ENCODE results near the gene IGSF3.
"Not testable (repeated sequence)": the region's sequence is repeated elsewhere in the genome, so short reads cannot be mapped to it uniquely, and the experiment has no call there.

Gene IGSF3

GRCh38 chr1:116631996-116632925 is 35.3 kb downstream of the IGSF3 start:
- DNase-seq (ENCODE audit: low read depth in 1 of 2, low spot score in 1 of 2), result not testable (repeated sequence)

GRCh38 chr1:116631554-116631953 is 36.0 kb downstream of the IGSF3 start:
- DNase-seq (ENCODE audit: low read depth in 1 of 2, low spot score in 1 of 2), result not testable (repeated sequence)

- DNase-seq (ENCODE audit: low read depth in 1 of 2, low spot score in 1 of 2), result not testable (repeated sequence)
Measured at GRCh38 chr1:116630057-116630456, 37.5 kb downstream of the IGSF3 start.

- not testable (repeated sequence) for DNase-seq (ENCODE audit: low read depth in 1 of 2, low spot score in 1 of 2)
Measured at GRCh38 chr1:116629441-116629840, 38.1 kb downstream of the IGSF3 start.

- DNase-seq (ENCODE audit: low read depth in 1 of 2, low spot score in 1 of 2), result no peak
Measured at GRCh38 chr1:116628448-116628847, 39.1 kb downstream of the IGSF3 start.

GRCh38 chr1:116627357-116627756 is 40.2 kb downstream of the IGSF3 start:
- DNase-seq (ENCODE audit: low read depth in 1 of 2, low spot score in 1 of 2), result not testable (repeated sequence)

- not testable (repeated sequence) for DNase-seq (ENCODE audit: low read depth in 1 of 2, low spot score in 1 of 2)
Measured at GRCh38 chr1:116626915-116627314, 40.6 kb downstream of the IGSF3 start.

- DNase-seq (ENCODE audit: low read depth in 1 of 2, low spot score in 1 of 2), result not testable (repeated sequence)
Measured at GRCh38 chr1:116625155-116625554, 42.4 kb downstream of the IGSF3 start.

GRCh38 chr1:116624040-116624439 is 43.5 kb downstream of the IGSF3 start:
- DNase-seq (ENCODE audit: low read depth in 1 of 2, low spot score in 1 of 2), result no peak

GRCh38 chr1:116622496-116622895 is 45.0 kb downstream of the IGSF3 start:
- not testable (repeated sequence) for DNase-seq (ENCODE audit: low read depth in 1 of 2, low spot score in 1 of 2)

- not testable (repeated sequence) for DNase-seq (ENCODE audit: low read depth in 1 of 2, low spot score in 1 of 2)
Measured at GRCh38 chr1:116621756-116622155, 45.8 kb downstream of the IGSF3 start.

GRCh38 chr1:116620392-116620791 is 47.1 kb downstream of the IGSF3 start:
- DNase-seq (ENCODE audit: low read depth in 1 of 2, low spot score in 1 of 2), result not testable (repeated sequence)

GRCh38 chr1:116619106-116619505 is 48.4 kb downstream of the IGSF3 start:
- not testable (repeated sequence) for DNase-seq (ENCODE audit: low read depth in 1 of 2, low spot score in 1 of 2)

GRCh38 chr1:116617808-116618207 is 49.7 kb downstream of the IGSF3 start:
- not testable (repeated sequence) for DNase-seq (ENCODE audit: low read depth in 1 of 2, low spot score in 1 of 2)

- not testable (repeated sequence) for DNase-seq (ENCODE audit: low read depth in 1 of 2, low spot score in 1 of 2)
Measured at GRCh38 chr1:116613825-116614224, 53.7 kb downstream of the IGSF3 start.

- not testable (repeated sequence) for DNase-seq (ENCODE audit: low read depth in 1 of 2, low spot score in 1 of 2)
Measured at GRCh38 chr1:116609801-116610371, 57.6 kb downstream of the IGSF3 start.

GRCh38 chr1:116608841-116609240 is 58.7 kb downstream of the IGSF3 start:
- not testable (repeated sequence) for DNase-seq (ENCODE audit: low read depth in 1 of 2, low spot score in 1 of 2)

- DNase-seq (ENCODE audit: low read depth in 1 of 2, low spot score in 1 of 2), result not testable (repeated sequence)
Measured at GRCh38 chr1:116608151-116608550, 59.4 kb downstream of the IGSF3 start.

- DNase-seq (ENCODE audit: low read depth in 1 of 2, low spot score in 1 of 2), result not testable (repeated sequence)
Measured at GRCh38 chr1:116607463-116607862, 60.1 kb downstream of the IGSF3 start.

GRCh38 chr1:116606067-116606466 is 61.5 kb downstream of the IGSF3 start:
- DNase-seq (ENCODE audit: low read depth in 1 of 2, low spot score in 1 of 2), result not testable (repeated sequence)

GRCh38 chr1:116605315-116605714 is 62.2 kb downstream of the IGSF3 start:
- no peak for DNase-seq (ENCODE audit: low read depth in 1 of 2, low spot score in 1 of 2)

GRCh38 chr1:116604408-116604807 is 63.1 kb downstream of the IGSF3 start:
- not testable (repeated sequence) for DNase-seq (ENCODE audit: low read depth in 1 of 2, low spot score in 1 of 2)

Measured in stimulated activated CD4-positive, alpha-beta T cell treated with anti-CD3 and anti-CD28 coated beads, Interleukin-15, amount 100 ng/mL, for 1 hour (primary cell).